NCI-H2107 treated with DMSO at 0.1 percent for 48 hours (cell line): Measurements from ENCODE around the gene SLC25A22.

Experiments
- DNase-seq: peaks from one replicate; lab custom pipeline; 2025; ENCODE audit not compliant: unreplicated experiment; lab: John Stamatoyannopoulos, UW

The SLC25A22 gene

GRCh38 chr11:834371-835316, 36.6 kb upstream of the SLC25A22 start:
- no peak for DNase-seq

GRCh38 chr11:833849-834311, 35.8 kb upstream of the SLC25A22 start:
- no peak for DNase-seq

- no peak for DNase-seq
Observed at GRCh38 chr11:833114-833791, 35.2 kb upstream of the SLC25A22 start.

GRCh38 chr11:832529-833113, 34.5 kb upstream of the SLC25A22 start, which contains the start of gene CD151:
Gene CD151 (plus strand): TSS chr11:832952. CDS start chr11:836070, 3,118 bp downstream.
- DNase-seq: no peak

- DNase-seq: no peak
Observed at GRCh38 chr11:831961-832528, 34.0 kb upstream of the SLC25A22 start.

- DNase-seq: no peak
Observed at GRCh38 chr11:831118-831864, 33.2 kb upstream of the SLC25A22 start.

GRCh38 chr11:830295-831117, 32.4 kb upstream of the SLC25A22 start:
- peak; percentile 22 for DNase-seq

GRCh38 chr11:829847-830294, 31.8 kb upstream of the SLC25A22 start:
- DNase-seq: no peak

- DNase-seq: no peak
Observed at GRCh38 chr11:829176-829846, 31.2 kb upstream of the SLC25A22 start.

- no peak for DNase-seq
Observed at GRCh38 chr11:828506-829175, 30.6 kb upstream of the SLC25A22 start.

- no peak for DNase-seq
Observed at GRCh38 chr11:827897-828192, 29.8 kb upstream of the SLC25A22 start, which contains the start of gene CRACR2B. Gene CRACR2B (plus strand): TSS chr11:827919. CDS start chr11:828608, 689 bp downstream.

GRCh38 chr11:827146-827896, 29.2 kb upstream of the SLC25A22 start:
- DNase-seq: no peak

GRCh38 chr11:826836-827145, 28.7 kb upstream of the SLC25A22 start:
- no peak for DNase-seq

GRCh38 chr11:826227-826621, 28.1 kb upstream of the SLC25A22 start:
- DNase-seq: no peak

- DNase-seq: no peak
Observed at GRCh38 chr11:825366-826226, 27.5 kb upstream of the SLC25A22 start.

GRCh38 chr11:824942-825341, 26.9 kb upstream of the SLC25A22 start:
- no peak for DNase-seq

- DNase-seq: no peak
Observed at GRCh38 chr11:824292-824880, 26.3 kb upstream of the SLC25A22 start.
